GM12891 (cell line): ENCODE results near the gene MORC2.

Experiments used
- DNase-seq: peaks from one replicate; pipeline ENCODE4 v3.0.0; 2011; ENCODE audit warnings: low spot score; ENCODE audit not compliant: insufficient read length
- FAIRE-seq: peaks from 2 replicates; lab custom pipeline; 2011; peaks lifted over from hg19 to GRCh38; lab: Jason Lieb, UNC
- PAX5 ChIP-seq: IDR thresholded peaks from 2 replicates; pipeline ENCODE4 v1.6.1; 2011; ENCODE audit warnings: low read length, moderate library complexity, mild to moderate bottlenecking; ENCODE audit not compliant: insufficient read depth, severe bottlenecking
- POLR2A ChIP-seq: IDR thresholded peaks from 2 replicates; pipeline ENCODE4 v1.6.1; 2011; ENCODE audit warnings: low read depth, low read length, control low read depth
- POLR2AphosphoS5 ChIP-seq: IDR thresholded peaks from 2 replicates; pipeline ENCODE4 v1.6.1; 2011; ENCODE audit warnings: low read depth, low read length, control low read depth
- POU2F2 ChIP-seq: IDR thresholded peaks from 2 replicates; pipeline ENCODE4 v1.6.1; 2011; ENCODE audit warnings: low read depth, mild to moderate bottlenecking, control low read depth, low read length, moderate library complexity
- SPI1 ChIP-seq: IDR thresholded peaks from 2 replicates; pipeline ENCODE4 v1.6.1; 2011; ENCODE audit warnings: low read depth, low read length, control low read depth
- TAF1 ChIP-seq: IDR thresholded peaks from 2 replicates; pipeline ENCODE4 v1.6.1; 2011; ENCODE audit warnings: low read depth, low read length, control low read depth

MORC2 gene

DNA sequence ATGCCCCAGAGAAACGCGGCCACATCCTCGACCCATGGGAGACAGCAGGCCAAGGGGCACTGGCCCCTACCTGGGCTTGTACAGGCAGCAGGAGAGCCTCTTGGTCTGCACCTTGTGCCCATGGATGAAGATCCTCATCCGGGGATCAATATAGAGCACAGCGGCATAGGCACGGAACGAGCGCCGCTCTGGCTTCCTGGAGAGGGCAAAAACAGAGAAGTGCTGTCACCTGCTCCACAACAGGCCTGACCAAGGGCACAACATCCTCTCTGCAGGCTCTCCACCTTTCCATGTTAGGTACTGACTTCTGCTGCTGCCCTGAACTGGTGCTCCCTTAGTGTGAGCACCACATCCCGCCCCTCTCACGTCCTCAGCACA is 27.2 kb downstream of the MORC2 start:
- TF ChIP-seq POLR2AphosphoS5 (no peak), PAX5 (no peak), POLR2A (no peak), TAF1 (no peak), POU2F2 (no peak), SPI1 (no peak)
- DNase-seq (no peak), FAIRE-seq (no peak)

DNA sequence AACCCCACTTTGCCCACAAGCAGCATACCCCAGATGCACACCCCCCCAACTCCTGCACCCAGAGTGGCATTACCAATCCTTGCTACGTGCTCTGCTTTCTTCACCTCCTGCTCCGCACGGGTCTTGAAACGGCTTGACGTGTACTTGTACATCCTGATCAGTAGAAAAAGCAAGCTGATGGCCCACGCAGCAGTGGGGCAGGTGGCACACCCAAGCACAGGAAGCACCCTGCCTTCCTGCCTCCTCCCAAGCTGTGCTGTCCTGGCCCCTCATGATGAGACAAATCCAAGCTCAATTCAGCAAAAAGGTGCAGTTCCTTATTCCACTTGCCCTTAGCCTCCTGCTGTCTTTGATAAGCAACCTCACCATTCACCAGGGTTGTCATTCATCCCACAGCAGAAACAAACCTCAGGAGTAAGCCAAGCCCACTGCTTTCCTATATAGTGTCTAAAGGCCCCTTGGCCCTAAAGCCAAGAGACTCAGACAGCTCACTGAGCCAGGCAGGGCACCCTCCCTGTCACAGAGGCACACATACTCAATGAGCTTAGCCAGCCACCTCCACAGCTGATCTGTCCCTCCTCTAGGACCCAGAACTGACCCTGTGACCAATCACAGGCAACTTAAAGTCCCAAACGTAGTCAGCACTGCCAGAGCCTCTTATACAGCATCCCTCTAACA is 27.8 kb downstream of the MORC2 start:
- no peak for DNase-seq
- TF ChIP-seq POU2F2 = no peak
- no peak for TF ChIP-seq POLR2A
- TF ChIP-seq TAF1 = no peak
- no peak for TF ChIP-seq PAX5
- no peak for TF ChIP-seq POLR2AphosphoS5
- TF ChIP-seq SPI1 = no peak
- FAIRE-seq = no peak

DNA sequence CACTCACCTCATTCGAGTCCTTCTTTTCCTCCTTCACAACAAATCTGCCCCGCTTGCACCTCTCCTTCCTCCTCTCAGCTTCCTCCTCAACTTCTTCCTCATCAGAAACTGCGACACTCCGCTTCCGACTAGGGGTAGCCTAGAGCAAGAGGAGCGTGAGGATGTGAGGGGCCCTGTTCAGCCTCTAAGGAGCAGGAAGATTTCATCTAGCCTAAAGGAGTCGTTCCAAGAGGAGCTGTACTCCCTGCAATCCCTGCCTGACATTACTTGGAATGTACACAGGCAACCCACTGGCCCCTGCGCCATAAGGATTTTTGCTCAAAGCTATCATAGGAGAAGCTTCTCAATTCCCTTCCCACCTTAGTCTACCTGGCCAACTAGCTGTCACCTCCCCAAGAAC is 34.5 kb downstream of the MORC2 start:
- no peak for TF ChIP-seq POU2F2
- DNase-seq = no peak
- no peak for FAIRE-seq

DNA sequence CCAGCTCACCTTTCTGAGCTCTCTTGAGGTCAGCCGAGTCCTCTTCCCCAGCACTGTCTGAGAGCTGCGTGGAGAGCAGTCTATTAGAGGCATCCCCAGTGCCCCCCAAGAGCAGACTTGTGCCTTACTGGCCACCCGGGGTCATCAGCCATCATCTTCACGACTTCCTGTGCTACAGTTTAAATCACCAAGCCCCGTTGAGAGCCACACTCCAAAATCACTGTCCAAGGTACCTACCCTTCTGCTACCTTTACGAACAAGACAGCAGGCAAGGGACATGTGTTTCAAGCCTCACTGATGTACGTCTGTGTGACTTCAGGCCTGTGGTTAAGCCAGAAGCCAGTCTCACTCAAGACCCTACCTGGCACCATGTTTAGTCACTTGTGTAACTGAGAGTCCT is 35.1 kb downstream of the MORC2 start:
- FAIRE-seq = no peak
- no peak for DNase-seq
- TF ChIP-seq POU2F2 (no peak), POLR2AphosphoS5 (no peak), TAF1 (no peak), PAX5 (no peak), POLR2A (no peak), SPI1 (no peak)

DNA sequence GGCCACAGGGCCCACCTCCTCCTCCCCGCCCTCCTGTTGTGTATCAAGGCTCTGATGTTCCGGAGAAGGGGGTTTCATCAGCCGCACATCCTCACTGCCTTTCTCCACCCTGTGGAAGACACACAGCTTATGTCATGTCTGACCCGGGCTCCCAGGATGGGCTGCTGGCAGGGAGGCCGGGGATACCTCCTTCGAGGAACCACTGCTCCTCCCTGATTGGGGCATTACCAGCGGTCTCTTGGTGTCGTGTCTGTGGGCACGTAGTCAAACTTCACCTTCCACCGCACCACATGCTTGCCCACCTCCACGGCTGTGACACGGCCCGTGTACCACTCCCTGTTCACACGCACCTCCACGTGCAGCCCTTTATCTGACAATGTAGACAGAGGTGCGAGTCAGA is 35.9 kb downstream of the MORC2 start:
- no peak for FAIRE-seq
- DNase-seq = no peak
- TF ChIP-seq POLR2A (no peak), POLR2AphosphoS5 (no peak), PAX5 (no peak), TAF1 (no peak), POU2F2 (no peak), SPI1 (no peak)

DNA sequence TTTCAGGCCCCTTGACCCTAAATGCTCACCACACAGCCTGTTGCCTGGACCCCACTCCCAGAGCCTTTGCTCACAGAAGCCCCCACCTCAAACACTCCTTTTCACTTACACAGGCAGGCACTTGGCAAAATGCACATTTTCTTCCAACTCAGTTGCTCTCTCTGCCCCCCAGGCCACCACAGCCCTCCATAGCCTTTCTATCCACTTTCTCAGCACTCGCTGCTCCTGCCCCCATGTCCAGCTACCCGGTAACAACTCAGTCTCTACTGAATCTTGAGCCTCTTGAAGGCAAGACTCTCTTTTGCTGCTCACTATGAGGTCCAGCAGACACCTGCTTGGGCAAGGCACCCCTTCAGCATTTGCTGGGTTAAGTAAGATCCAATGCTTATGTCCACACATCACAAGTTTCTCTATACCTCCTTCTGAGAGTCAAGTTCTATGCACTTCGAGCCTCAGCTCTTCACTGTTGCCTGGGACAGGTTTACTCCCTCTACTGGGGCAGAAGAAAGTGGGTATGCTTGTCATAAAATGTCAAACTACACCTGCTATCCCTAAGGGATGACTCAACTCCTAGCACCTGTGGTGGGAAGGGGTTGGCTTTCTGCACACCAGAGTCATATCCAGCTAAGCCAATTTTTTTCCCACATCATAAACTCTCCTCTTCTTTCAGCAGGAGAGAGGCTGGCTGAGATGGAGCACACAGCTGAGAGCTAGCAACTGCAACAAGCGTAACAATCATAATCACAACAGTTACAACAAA is 36.9 kb downstream of the MORC2 start:
- no peak for TF ChIP-seq POLR2AphosphoS5
- TF ChIP-seq TAF1 = no peak
- no peak for TF ChIP-seq POU2F2
- TF ChIP-seq POLR2A = no peak
- no peak for TF ChIP-seq PAX5
- no peak for TF ChIP-seq SPI1
- FAIRE-seq (no peak), DNase-seq (no peak)

DNA sequence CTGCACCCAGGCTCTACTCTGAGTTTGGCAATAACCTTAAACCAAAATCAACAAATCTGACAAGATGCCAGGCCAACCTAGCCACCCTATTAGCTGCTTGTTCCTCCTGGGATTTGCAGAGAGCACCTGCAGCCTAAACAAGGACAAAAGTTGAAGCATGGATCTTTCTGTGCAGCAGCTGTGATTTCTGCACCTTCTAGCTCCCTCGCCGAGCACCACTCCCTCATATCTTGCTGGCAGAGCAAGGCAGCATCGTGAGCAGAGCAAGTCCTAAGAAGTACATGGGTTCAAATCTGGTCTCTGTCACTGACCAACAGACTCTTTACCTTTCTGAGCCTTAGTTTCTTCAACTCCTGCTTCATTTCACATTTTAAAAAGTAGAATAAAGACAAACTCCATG is 38.3 kb downstream of the MORC2 start:
- DNase-seq = no peak
- no peak for FAIRE-seq
- TF ChIP-seq SPI1 (no peak), POLR2AphosphoS5 (no peak), POU2F2 (no peak)

DNA sequence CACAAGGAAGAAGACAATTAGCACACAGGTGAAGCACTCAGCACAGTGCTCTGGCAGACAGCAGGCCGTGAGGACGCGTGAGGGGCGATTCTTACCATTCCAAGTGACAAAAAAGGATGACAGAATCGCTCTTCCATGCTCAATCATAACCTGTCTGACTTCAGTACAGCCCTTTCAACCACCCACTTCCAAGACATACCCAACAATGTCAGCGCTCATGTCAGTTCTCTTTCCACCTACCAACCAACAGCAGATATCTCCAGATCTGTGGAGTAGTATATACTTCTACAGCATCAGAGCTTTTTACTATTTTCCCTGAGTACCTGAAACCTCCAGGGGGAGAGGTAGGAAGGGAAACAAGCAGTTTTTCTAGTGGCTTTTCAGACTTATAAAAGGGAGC is 40.2 kb downstream of the MORC2 start:
- TF ChIP-seq POU2F2 = no peak
- TF ChIP-seq SPI1 = no peak
- no peak for TF ChIP-seq POLR2A
- no peak for TF ChIP-seq POLR2AphosphoS5
- TF ChIP-seq PAX5 = no peak
- no peak for TF ChIP-seq TAF1
- FAIRE-seq = no peak
- no peak for DNase-seq

DNA sequence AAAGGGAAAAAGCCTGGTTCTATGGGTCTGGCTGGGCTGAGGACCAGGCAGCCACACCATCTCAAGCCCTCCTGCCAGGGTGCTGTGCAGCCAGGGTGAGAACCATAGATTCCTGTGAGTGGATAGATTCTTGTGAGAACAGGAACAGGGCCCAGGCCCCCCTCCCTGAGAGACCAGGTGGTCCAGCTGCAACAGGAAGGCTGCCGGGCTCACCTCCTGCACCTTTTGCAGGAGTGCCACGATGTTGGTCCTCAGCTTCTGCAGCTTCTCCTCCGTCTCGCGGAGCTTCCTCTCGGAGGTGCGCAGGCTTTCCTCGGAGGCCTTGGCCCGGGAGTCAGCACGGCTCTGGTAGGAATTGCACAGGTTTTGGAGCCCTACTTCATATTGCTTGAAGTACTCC is 40.8 kb downstream of the MORC2 start:
- DNase-seq = no peak
- TF ChIP-seq TAF1 (no peak), POU2F2 (no peak), PAX5 (no peak), POLR2AphosphoS5 (no peak), SPI1 (no peak), POLR2A (no peak)
- FAIRE-seq = no peak

DNA sequence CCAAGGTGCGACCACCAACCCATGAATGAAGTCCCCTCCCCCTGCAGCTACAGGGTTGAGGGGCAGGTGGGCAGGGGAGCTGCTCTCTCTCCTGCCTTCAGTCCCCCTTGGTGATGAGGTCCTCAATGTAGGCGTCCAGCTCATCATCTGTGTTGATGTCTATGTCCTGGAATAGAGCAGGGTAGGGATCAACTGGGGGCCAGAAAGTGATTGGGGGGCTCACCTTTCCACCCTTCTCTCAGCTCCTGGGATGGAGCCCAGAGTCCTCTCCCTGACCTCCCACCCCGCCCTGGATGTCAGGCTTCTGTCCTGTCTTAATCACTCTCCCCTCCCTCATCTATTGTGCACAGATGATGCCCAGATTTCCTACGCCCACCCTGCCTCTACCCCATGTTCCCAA is 41.9 kb downstream of the MORC2 start:
- FAIRE-seq (no peak), DNase-seq (no peak)
- TF ChIP-seq PAX5 (no peak), POU2F2 (no peak), POLR2A (no peak), POLR2AphosphoS5 (no peak), TAF1 (no peak), SPI1 (no peak)

DNA sequence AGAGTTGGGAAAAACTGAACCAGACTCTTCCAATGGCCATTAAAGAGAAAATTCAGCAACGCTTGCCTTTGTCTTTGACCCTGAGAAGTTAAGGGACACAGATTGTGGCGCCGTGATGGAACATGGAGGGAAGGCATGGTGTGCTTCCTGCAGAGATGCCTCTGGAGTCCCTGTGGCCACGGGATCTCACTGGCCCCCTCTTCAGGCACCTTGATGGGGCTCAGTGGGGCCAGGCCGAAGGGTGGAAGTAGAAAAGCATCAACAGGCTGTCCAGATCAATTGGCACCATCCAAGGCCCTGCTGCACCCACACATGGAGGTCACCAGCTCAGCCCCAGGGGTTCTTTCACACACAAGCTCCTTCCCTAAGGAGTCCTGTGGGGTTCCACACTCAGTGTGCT is 42.9 kb downstream of the MORC2 start:
- no peak for DNase-seq
- TF ChIP-seq POLR2A = no peak
- no peak for TF ChIP-seq PAX5
- no peak for TF ChIP-seq TAF1
- no peak for TF ChIP-seq POLR2AphosphoS5
- TF ChIP-seq SPI1 = no peak
- no peak for TF ChIP-seq POU2F2
- FAIRE-seq = no peak
